ENCODE data around the gene SLC35G3.

- TF ChIP-seq CTCF (IDR thresholded peaks at IDR 0.05 in 2 of 3, conservative IDR thresholded peaks at IDR 0.05 in 1 of 3; ENCODE audit: control insufficient read depth in 2 of 3, extremely low read depth in 1 of 3, insufficient read depth in 1 of 3, low read depth in 3 of 3, low read length in 3 of 3), result no peak
- TF ChIP-seq CREB1 (IDR thresholded peaks at IDR 0.05; ENCODE audit: low read depth), result no peak
- no peak for TF ChIP-seq ZNF274 (IDR thresholded peaks at IDR 0.05; ENCODE audit: insufficient read depth, insufficient read length)
- TF ChIP-seq EED (IDR thresholded peaks at IDR 0.05; ENCODE audit: low read depth), result no peak
- TF ChIP-seq ZNF24 (IDR thresholded peaks at IDR 0.05), result no peak
- TF ChIP-seq POLR2A (IDR thresholded peaks at IDR 0.05; ENCODE audit: low read depth, low read length), result no peak
- no peak for TF ChIP-seq YY1 (IDR thresholded peaks at IDR 0.05; ENCODE audit: low read depth, low read length)
- no peak for TF ChIP-seq EP300 (IDR thresholded peaks at IDR 0.05; ENCODE audit: borderline replicate concordance in 1 of 2, control insufficient read depth in 1 of 2, low read depth in 2 of 2, low read length in 2 of 2)
- TF ChIP-seq, protein P1, sequence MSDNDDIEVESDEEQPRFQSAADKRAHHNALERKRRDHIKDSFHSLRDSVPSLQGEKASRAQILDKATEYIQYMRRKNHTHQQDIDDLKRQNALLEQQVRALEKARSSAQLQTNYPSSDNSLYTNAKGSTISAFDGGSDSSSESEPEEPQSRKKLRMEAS (IDR thresholded peaks at IDR 0.05; ENCODE audit: low read depth, low read length), result no peak
- TF ChIP-seq CEBPB (IDR thresholded peaks at IDR 0.05; ENCODE audit: borderline replicate concordance in 1 of 2, low read depth in 2 of 2, low read length in 2 of 2), result no peak
- no peak for TF ChIP-seq CHD2 (IDR thresholded peaks at IDR 0.05; ENCODE audit: borderline replicate concordance, low read depth, low read length)
- no peak for TF ChIP-seq SIX5 (IDR thresholded peaks at IDR 0.05; ENCODE audit: low read depth, low read length, severe bottlenecking)
- TF ChIP-seq SMC3 (IDR thresholded peaks at IDR 0.05; ENCODE audit: borderline replicate concordance, low read length), result no peak
Measured at GRCh38 chr17:35238821-35239220, 44.6 kb upstream of the SLC35G3 start.

All from GM12878 (cell line).